ENCODE measurements around the gene NSD1.

NSD1 gene

GRCh38 chr5:177087398-177088005 lies 46.1 kb upstream of the NSD1 start:
- TF ChIP-seq EP300 (IDR thresholded peaks at IDR 0.05; ENCODE audit: borderline replicate concordance) (no peak), RAD21 (IDR thresholded peaks at IDR 0.05; ENCODE audit: low read depth) (no peak), ZBTB7A (IDR thresholded peaks at IDR 0.05; ENCODE audit: low read depth) (no peak), TEAD4 (IDR thresholded peaks at IDR 0.05) (no peak), CEBPB (IDR thresholded peaks at IDR 0.05) (no peak), FOXM1 (IDR thresholded peaks at IDR 0.05; ENCODE audit: borderline replicate concordance, low read depth) (no peak), TCF12 (IDR thresholded peaks at IDR 0.05; ENCODE audit: low read depth) (no peak), NFIC (IDR thresholded peaks at IDR 0.05) (no peak), YY1 (IDR thresholded peaks at IDR 0.05; ENCODE audit: low read depth) (no peak), EGR1 (IDR thresholded peaks at IDR 0.05) (no peak), REST (IDR thresholded peaks at IDR 0.05; ENCODE audit: low read depth) (no peak), CREB1 (IDR thresholded peaks at IDR 0.05; ENCODE audit: low read depth) (no peak), TAF1 (IDR thresholded peaks at IDR 0.05; ENCODE audit: low read depth) (no peak), USF1 (IDR thresholded peaks at IDR 0.05) (no peak)
- TF ChIP-seq, protein P1, sequence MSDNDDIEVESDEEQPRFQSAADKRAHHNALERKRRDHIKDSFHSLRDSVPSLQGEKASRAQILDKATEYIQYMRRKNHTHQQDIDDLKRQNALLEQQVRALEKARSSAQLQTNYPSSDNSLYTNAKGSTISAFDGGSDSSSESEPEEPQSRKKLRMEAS (IDR thresholded peaks at IDR 0.05), result no peak

DNA sequence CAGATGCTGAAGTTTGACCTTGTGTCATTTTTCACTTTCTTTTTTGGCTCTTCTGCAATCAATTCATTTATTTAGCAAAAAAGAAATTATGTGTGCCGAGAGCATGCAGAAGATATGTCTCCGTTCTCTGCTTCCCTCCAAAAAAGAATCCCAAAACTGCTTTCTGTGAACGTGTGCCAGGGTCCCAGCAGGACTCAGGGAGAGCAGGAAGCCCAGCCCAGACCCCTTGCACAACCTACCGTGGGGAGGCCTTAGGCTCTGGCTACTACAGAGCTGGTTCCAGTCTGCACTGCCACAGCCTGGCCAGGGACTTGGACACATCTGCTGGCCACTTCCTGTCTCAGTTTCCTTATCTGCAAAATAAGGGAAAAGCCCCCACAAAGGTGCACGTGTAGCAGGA lies 44.4 kb upstream of the NSD1 start:
- TF ChIP-seq NFIC (IDR thresholded peaks at IDR 0.05), result no peak
- no peak for TF ChIP-seq TEAD4 (IDR thresholded peaks at IDR 0.05)
- TF ChIP-seq ZBTB7A (IDR thresholded peaks at IDR 0.05; ENCODE audit: low read depth), result no peak
- no peak for TF ChIP-seq FOXM1 (IDR thresholded peaks at IDR 0.05; ENCODE audit: borderline replicate concordance, low read depth)
- no peak for TF ChIP-seq EGR1 (IDR thresholded peaks at IDR 0.05)
- no peak for TF ChIP-seq EP300 (IDR thresholded peaks at IDR 0.05; ENCODE audit: borderline replicate concordance)
- TF ChIP-seq, protein P1 (IDR thresholded peaks at IDR 0.05), result no peak
- no peak for TF ChIP-seq YY1 (IDR thresholded peaks at IDR 0.05; ENCODE audit: low read depth)
- TF ChIP-seq RAD21 (IDR thresholded peaks at IDR 0.05; ENCODE audit: low read depth), result no peak
- TF ChIP-seq USF1 (IDR thresholded peaks at IDR 0.05), result no peak
- no peak for TF ChIP-seq TAF1 (IDR thresholded peaks at IDR 0.05; ENCODE audit: low read depth)

DNA sequence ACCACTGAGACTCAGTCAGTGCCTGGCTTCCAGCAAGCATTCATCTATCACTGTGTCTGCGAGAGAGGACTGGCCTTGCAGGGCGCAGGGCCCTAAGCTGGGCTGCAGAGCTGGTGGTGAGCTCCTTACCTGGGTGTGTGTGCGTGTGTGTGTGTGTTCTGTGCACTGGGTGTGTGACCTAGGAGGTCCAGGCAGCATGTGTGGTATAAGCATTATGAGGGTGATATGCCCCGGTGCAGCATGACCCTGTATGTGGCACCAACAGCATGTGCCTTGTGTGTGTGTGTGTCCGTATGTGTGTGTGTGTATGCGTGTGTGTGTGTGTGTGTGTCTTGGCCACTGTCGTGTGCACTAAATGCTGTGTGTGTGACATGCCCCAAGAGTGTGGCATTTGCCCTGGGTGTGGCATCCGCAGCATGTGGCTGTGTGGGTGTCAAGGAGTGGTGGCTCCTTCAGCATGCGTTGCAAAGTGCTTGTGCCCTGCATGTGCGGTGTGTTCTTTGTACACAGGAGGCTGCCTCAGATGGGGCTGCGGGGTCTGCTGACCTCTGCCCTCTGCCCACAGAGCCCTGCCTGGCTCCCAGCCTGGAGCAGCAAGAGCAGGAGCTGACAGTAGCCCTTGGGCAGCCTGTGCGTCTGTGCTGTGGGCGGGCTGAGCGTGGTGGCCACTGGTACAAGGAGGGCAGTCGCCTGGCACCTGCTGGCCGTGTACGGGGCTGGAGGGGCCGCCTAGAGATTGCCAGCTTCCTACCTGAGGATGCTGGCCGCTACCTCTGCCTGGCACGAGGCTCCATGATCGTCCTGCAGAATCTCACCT lies 43.5 kb upstream of the NSD1 start:
- TF ChIP-seq USF1 (IDR thresholded peaks at IDR 0.05) (no peak), REST (IDR thresholded peaks at IDR 0.05; ENCODE audit: low read depth) (no peak), FOXM1 (IDR thresholded peaks at IDR 0.05; ENCODE audit: borderline replicate concordance, low read depth) (no peak), EGR1 (IDR thresholded peaks at IDR 0.05) (no peak), TEAD4 (IDR thresholded peaks at IDR 0.05) (no peak), TCF12 (IDR thresholded peaks at IDR 0.05; ENCODE audit: low read depth) (no peak), RAD21 (IDR thresholded peaks at IDR 0.05; ENCODE audit: low read depth) (no peak), ZBTB7A (IDR thresholded peaks at IDR 0.05; ENCODE audit: low read depth) (no peak)
- TF ChIP-seq, protein P1 (IDR thresholded peaks at IDR 0.05), result no peak

GRCh38 chr5:177090813-177091212 lies 42.8 kb upstream of the NSD1 start:
- TF ChIP-seq, protein P1 (IDR thresholded peaks at IDR 0.05), result no peak
- TF ChIP-seq TCF12 (IDR thresholded peaks at IDR 0.05; ENCODE audit: low read depth) (no peak), TAF1 (IDR thresholded peaks at IDR 0.05; ENCODE audit: low read depth) (no peak), EGR1 (IDR thresholded peaks at IDR 0.05) (no peak), RAD21 (IDR thresholded peaks at IDR 0.05; ENCODE audit: low read depth) (no peak), ZBTB7A (IDR thresholded peaks at IDR 0.05; ENCODE audit: low read depth) (no peak), USF1 (IDR thresholded peaks at IDR 0.05) (no peak), NFIC (IDR thresholded peaks at IDR 0.05) (no peak), TEAD4 (IDR thresholded peaks at IDR 0.05) (no peak), FOXM1 (IDR thresholded peaks at IDR 0.05; ENCODE audit: borderline replicate concordance, low read depth) (no peak), EP300 (IDR thresholded peaks at IDR 0.05; ENCODE audit: borderline replicate concordance) (no peak), CEBPB (IDR thresholded peaks at IDR 0.05) (no peak), YY1 (IDR thresholded peaks at IDR 0.05; ENCODE audit: low read depth) (no peak), CREB1 (IDR thresholded peaks at IDR 0.05; ENCODE audit: low read depth) (no peak), REST (IDR thresholded peaks at IDR 0.05; ENCODE audit: low read depth) (no peak)
